Skeletal muscle tissue (tissue), 5 donors: Measurements from ENCODE around the gene SCLY. TPM values are rescaled to one million over a fixed set of nuclear protein-coding genes. Genes with fewer than 3 reads are reported as not detected.

Experiments
- H3K27ac ChIP-seq: one replicate; pipeline ENCODE4 v1.7.0; 2013; ENCODE audit warnings: mild to moderate bottlenecking, low read depth, low read length, inconsistent platforms
- H3K27me3 ChIP-seq, 3 donors: one replicate each; pipeline ENCODE4 v1.7.0; 2013; ENCODE audit warnings: low read length in 3 of 3; ENCODE audit not compliant: control insufficient read depth in 3 of 3, insufficient read depth in 3 of 3
- H3K36me3 ChIP-seq, 3 donors: one replicate each; pipeline ENCODE4 v1.7.0; 2013; ENCODE audit warnings: low read length in 3 of 3; ENCODE audit not compliant: control insufficient read depth in 3 of 3, insufficient read depth in 3 of 3
- H3K4me1 ChIP-seq, 3 donors: one replicate each; pipeline ENCODE4 v1.7.0; 2013; ENCODE audit warnings: low read length in 3 of 3, mild to moderate bottlenecking in 3 of 3; ENCODE audit not compliant: control insufficient read depth in 3 of 3, insufficient read depth in 3 of 3
- H3K4me3 ChIP-seq, 3 donors: one replicate each; pipeline ENCODE4 v1.7.0; 2013; ENCODE audit warnings: low read length in 3 of 3
- H3K9ac ChIP-seq, 3 donors: one replicate each; pipeline ENCODE4 v1.7.0; 2013; ENCODE audit warnings: low read length in 3 of 3, mild to moderate bottlenecking in 3 of 3, moderate library complexity in 2 of 3, low read depth in 1 of 3
- H3K9me3 ChIP-seq, 3 donors: one replicate each; pipeline ENCODE4 v1.7.0; 2013; ENCODE audit warnings: low read length in 3 of 3; ENCODE audit not compliant: control insufficient read depth in 3 of 3
- small RNA-seq: library from RNA; depleted of rRNA; stranded (forward); fragments of <200 nt; gene quantifications from one replicate; pipeline ENCODE3, GENCODE V24; 2014
- total RNA-seq: library from RNA; depleted of rRNA; stranded (reverse); fragments of >200 nt; gene quantifications from one replicate; pipeline ENCODE4 v1.2.3, GENCODE V29; 2014
- donor health status: Osteomylitis.

SCLY gene
- total RNA-seq, 1 donor from 2014 or later, result 11.5 TPM

DNA sequence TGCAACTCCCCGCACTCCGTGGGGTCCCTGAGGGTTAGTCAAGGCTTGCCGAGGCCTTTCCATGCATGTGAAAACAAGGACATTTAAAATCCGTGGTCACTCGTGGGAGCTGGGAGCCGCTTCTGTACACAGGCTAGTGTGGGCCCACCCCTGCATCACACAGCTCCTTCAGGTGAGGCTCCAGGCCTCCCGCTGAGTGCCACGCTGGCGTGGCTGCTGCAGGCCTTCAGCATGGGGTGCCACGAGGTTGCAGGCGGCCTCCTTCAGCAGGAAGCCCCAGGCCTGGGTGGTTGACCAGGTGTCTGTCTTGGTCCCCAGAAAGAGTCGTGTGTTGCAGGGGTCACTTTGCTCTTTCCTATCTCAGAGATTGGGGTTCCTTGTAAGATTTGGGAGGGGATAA, 84.2 kb downstream of the SCLY start:
- Histone ChIP-seq H3K4me3 (no peak overlapping the region), H3K9ac (peak overlapping the region in 1 of 3 donors; percentile 33), H3K4me1 (peaks cover 51 to 81% (median 54%) of the 10 kb centered on the region in 3 donors), H3K27ac (peak overlapping the region; percentile 86), H3K27me3 (no peaks in the 10 kb centered on the region), H3K36me3 (peaks cover 10 to 22% (median 17%) of the 10 kb centered on the region in 3 donors), H3K9me3 (no peaks in the 10 kb centered on the region)

DNA sequence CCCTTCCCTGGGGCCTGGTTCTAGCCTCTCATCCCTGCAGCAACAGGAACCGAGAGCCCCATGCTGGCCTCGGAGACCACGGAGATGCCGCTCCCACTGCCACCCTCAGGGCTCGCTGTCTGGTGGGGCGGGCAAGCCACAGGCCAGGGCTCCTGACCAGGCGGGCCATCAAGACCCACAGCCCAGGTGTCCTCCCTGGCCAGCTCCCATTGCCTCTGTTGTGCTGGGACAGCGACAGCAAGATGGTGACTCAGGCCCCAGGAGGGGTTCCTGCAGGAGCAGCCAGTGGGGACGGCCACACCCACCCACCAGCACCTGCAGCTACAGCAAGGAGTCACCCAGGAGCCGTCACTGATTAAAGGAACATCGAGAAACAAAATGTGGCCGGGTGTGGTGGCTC, 85.0 kb downstream of the SCLY start:
- peaks cover 8 to 19% (median 10%) of the 10 kb centered on the region in 3 donors for H3K36me3 ChIP-seq
- H3K4me3 ChIP-seq, result no peak overlapping the region
- H3K9me3 ChIP-seq, result no peaks in the 10 kb centered on the region
- no peaks in the 10 kb centered on the region for H3K27me3 ChIP-seq
- H3K4me1 ChIP-seq, result peaks cover 50 to 81% (median 54%) of the 10 kb centered on the region in 3 donors
- H3K9ac ChIP-seq, result no peak overlapping the region
- no peak overlapping the region for H3K27ac ChIP-seq

DNA sequence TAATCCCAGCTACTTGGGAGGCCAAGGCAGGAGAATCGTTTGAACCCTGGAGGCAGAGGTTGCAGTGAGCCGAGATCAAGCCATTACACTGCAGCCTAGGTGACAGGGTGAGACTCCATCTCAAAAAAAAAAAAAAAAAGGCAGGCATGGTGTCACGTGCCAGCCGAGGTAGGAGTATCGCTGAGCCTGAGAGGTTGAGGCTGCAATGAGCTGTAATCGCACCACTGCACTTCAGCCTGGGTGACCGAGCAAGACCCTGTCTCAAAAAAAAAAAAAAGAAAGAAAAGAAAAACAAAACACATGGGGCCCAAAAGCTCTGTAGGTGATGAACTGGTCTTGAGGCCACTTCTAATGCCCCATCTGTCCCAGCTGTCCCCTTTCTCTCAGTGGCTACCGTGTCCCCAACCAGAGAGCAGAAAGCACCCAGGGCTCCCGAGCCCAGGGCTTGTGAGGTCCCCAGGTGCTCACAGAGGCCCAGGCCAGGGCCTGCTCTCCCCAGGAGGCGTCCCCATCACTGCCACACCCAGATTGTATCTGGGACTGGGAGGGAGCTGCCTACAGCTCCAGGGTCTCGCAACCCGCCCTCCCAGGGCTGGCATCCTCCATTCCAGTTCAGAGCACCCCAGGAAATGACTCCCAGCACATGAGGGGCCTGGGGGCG, 86.2 kb downstream of the SCLY start:
- H3K4me3 ChIP-seq, result no peak overlapping the region
- peaks cover 3 to 16% (median 4%) of the 10 kb centered on the region in 3 donors for H3K36me3 ChIP-seq
- no peaks in the 10 kb centered on the region for H3K27me3 ChIP-seq
- H3K4me1 ChIP-seq, result peaks cover 42 to 80% (median 45%) of the 10 kb centered on the region in 3 donors
- no peaks in the 10 kb centered on the region for H3K9me3 ChIP-seq
- no peak overlapping the region for H3K27ac ChIP-seq
- H3K9ac ChIP-seq, result no peak overlapping the region

DNA sequence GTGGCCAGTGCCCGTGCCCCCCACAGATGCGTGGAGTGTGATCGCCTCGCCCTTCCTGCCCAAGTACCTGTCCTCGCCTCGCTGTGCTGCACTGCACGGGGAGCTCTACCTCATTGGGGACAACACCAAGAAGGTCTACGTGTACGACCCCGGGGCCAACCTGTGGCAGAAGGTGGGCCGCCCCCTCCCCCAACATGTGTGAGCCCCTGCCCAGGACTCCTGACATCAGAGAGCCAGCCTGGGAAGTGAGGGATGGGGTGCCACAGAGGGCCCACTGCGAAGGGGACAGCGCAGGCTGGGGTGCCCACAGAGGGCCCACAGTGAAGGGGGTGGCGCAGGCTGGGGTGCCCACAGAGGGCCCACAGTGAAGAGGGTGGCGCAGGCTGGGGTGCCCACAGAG, 88.2 kb downstream of the SCLY start:
- Histone ChIP-seq H3K36me3 (peaks cover 3 to 12% (median 4%) of the 10 kb centered on the region in 3 donors), H3K4me1 (peaks cover 23 to 72% (median 35%) of the 10 kb centered on the region in 3 donors), H3K4me3 (no peak overlapping the region), H3K27ac (peak overlapping the region; percentile 88), H3K9ac (peak overlapping the region in 2 of 3 donors; percentile 36 to 45), H3K9me3 (no peaks in the 10 kb centered on the region), H3K27me3 (no peaks in the 10 kb centered on the region)

Small RNA genes within 50 kb of the gene (small RNA-seq; reads per million reads assigned to genes)
- gene RNU6-1333P, result not detected

Other genes starting within 250 kb of the SCLY start
- 31.8 TPM for gene RAMP1, start 201.4 kb upstream of the SCLY start, total RNA-seq
- 33.4 TPM for gene UBE2F, start 94.0 kb upstream of the SCLY start, total RNA-seq
- gene ESPNL, start 39.3 kb downstream of the SCLY start, total RNA-seq, result 1.6 TPM
- gene KLHL30, start 77.7 kb downstream of the SCLY start, total RNA-seq, result 18.3 TPM
- gene ERFE, start 98.0 kb downstream of the SCLY start, total RNA-seq, result 4.2 TPM
- gene ILKAP, start 142.7 kb downstream of the SCLY start, total RNA-seq, result 33.4 TPM
- 7.8 TPM for gene HES6, start 179.0 kb downstream of the SCLY start, total RNA-seq
- gene PER2, start 227.6 kb downstream of the SCLY start, total RNA-seq, result 8.4 TPM